Stomach (tissue), 9 donors: Measurements from ENCODE around the gene CGRRF1. TPM values are rescaled to one million over a fixed set of nuclear protein-coding genes. Genes with fewer than 3 reads are reported as not detected.

Experiments
- DNase-seq, 2 donors: peaks; one replicate each; pipeline versions ENCODE4 v3.0.0 to v3.0.0-alpha.2; 2013 to 2019
- H3K27ac ChIP-seq, 5 donors: fragments of 200-600 bp in 4 of 5; sonication (generic) in 4 of 5; one replicate each; pipeline ENCODE4 v1.5.1; 2013 to 2019; ENCODE audit warnings: mild to moderate bottlenecking in 1 of 5, moderate library complexity in 1 of 5
- H3K27me3 ChIP-seq, 3 donors: fragments of 200-600 bp; sonication (generic); one replicate each; pipeline ENCODE4 v1.5.1; 2017 to 2019; ENCODE audit warnings: mixed run types in 1 of 3
- H3K36me3 ChIP-seq, 4 donors: fragments of 200-600 bp; sonication (generic); 1 replicate in 3 of 4; 2 replicates in 1 of 4; pipeline ENCODE4 v1.5.1; 2016 to 2019
- H3K4me1 ChIP-seq, 4 donors: fragments of 200-600 bp; sonication (generic); one replicate each; pipeline ENCODE4 v1.5.1; 2016 to 2019
- H3K4me3 ChIP-seq, 4 donors: fragments of 200-600 bp; sonication (generic) in 3 of 4; one replicate each; pipeline ENCODE4 v1.5.1; 2016 to 2019; ENCODE audit warnings: mild to moderate bottlenecking in 1 of 4
- H3K9me3 ChIP-seq, 4 donors: fragments of 200-600 bp; sonication (generic); one replicate each; pipeline ENCODE4 v1.5.1; 2016 to 2019
- EP300 ChIP-seq: sonication (generic); formaldehyde crosslinking; IDR thresholded peaks from one replicate; pipeline ENCODE4 v1.6.1; 2017; ENCODE audit warnings: antibody characterized with exemption
- POLR2A ChIP-seq, 4 donors: fragments of 450-650 bp; IDR thresholded peaks; one replicate each; pipeline ENCODE4 v1.6.1; 2016; ENCODE audit warnings: antibody characterized with exemption in 4 of 4, control low read depth in 2 of 4, mild to moderate bottlenecking in 1 of 4, moderate library complexity in 1 of 4
- POLR2AphosphoS5 ChIP-seq, 3 donors: sonication (generic); formaldehyde crosslinking; IDR thresholded peaks; one replicate each; pipeline ENCODE4 v1.6.1; 2016; ENCODE audit warnings: antibody characterized with exemption in 3 of 3
- WGBS, 5 donors: extraction: QIAGEN DNeasy Blood & Tissue Kit in 3 of 5; methylation state at CpG; one replicate each; pipeline versions ENCODE4 v1.1.5 to v1.1.7; 2013 to 2018; 5-methylcytosine and 5-hydroxymethylcytosine counted together
- intact Hi-C: fragments of 100-400 bp; cut with DNase I; formaldehyde crosslinking; loops from one replicate; pipeline ENCODE4 v1.15.1; 2023; ENCODE audit warnings: low total_unique reads
- polyA plus RNA-seq, 3 donors: library from polyadenylated mRNA; stranded (reverse); fragments of 200-250 nt; gene quantifications; one replicate each; pipeline ENCODE4 v1.2.3, GENCODE V29; 2013
- total RNA-seq, 5 donors: library from RNA; depleted of rRNA; stranded (reverse); fragments of >200 nt; gene quantifications; one replicate each; pipeline versions ENCODE4 v1.1.0 to v1.2.3, GENCODE V29; 2014 to 2016
- TF ChIP-seq, protein P1 (sequence below), 7 experiments: fragments of 450-650 bp in 4 of 7; fragments of 200-600 bp in 3 of 7; sonication (generic) in 3 of 7; IDR thresholded peaks; one replicate each; pipeline ENCODE4 v1.5.1; 2016 to 2019; ENCODE audit warnings: antibody characterized with exemption in 7 of 7, control low read depth in 2 of 7, mild to moderate bottlenecking in 1 of 7
- donor health status: healthy with polysubstance abuse.
- donor health status: Bipolar disorder and iron deficiency.
- donor health status: healthy.

CGRRF1 gene
- total and polyA plus RNA-seq, 8 donors = 8.0 to 30.9 (median 14.1) TPM

DNA sequence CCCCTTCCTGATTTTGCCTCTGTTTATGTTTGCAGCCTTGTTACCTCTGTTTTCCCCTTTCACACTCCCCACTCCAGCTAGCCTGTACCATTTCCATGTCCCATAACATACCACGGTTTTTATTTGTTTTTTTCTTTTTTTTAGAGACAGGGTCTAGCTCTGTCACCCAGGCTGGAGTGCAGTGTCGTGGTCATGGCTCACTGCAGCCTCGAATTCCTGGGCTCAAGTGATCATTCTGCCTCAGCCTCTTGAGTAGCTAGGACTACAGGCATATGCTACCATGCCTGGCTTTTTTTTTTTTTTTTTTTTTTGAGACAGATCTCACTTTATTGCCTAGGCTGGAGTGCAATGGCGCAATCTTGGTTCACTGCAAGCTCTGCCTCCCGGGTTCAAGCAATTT lies 38.8 kb downstream of the CGRRF1 start:
- no peaks in the 10 kb centered on the region for H3K4me1 ChIP-seq
- no peaks in the 10 kb centered on the region for H3K36me3 ChIP-seq
- H3K27me3 ChIP-seq = no peaks in the 10 kb centered on the region
- WGBS, 5 donors = 83 to 87% (median 86%) methylated on average over 5 of the region's 5 CpGs
- no peak overlapping the region for H3K27ac ChIP-seq
- TF ChIP-seq POLR2AphosphoS5 (IDR thresholded peaks at IDR 0.05) = no peak
- no peak for TF ChIP-seq EP300
- TF ChIP-seq, protein P1, sequence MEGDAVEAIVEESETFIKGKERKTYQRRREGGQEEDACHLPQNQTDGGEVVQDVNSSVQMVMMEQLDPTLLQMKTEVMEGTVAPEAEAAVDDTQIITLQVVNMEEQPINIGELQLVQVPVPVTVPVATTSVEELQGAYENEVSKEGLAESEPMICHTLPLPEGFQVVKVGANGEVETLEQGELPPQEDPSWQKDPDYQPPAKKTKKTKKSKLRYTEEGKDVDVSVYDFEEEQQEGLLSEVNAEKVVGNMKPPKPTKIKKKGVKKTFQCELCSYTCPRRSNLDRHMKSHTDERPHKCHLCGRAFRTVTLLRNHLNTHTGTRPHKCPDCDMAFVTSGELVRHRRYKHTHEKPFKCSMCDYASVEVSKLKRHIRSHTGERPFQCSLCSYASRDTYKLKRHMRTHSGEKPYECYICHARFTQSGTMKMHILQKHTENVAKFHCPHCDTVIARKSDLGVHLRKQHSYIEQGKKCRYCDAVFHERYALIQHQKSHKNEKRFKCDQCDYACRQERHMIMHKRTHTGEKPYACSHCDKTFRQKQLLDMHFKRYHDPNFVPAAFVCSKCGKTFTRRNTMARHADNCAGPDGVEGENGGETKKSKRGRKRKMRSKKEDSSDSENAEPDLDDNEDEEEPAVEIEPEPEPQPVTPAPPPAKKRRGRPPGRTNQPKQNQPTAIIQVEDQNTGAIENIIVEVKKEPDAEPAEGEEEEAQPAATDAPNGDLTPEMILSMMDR (IDR thresholded peaks at IDR 0.05) = no peak
- TF ChIP-seq POLR2A (IDR thresholded peaks at IDR 0.05) = no peak
- intact Hi-C loops = no loop called here
- H3K4me3 ChIP-seq = no peak overlapping the region
- no peaks in the 10 kb centered on the region for H3K9me3 ChIP-seq
- no peak for DNase-seq

DNA sequence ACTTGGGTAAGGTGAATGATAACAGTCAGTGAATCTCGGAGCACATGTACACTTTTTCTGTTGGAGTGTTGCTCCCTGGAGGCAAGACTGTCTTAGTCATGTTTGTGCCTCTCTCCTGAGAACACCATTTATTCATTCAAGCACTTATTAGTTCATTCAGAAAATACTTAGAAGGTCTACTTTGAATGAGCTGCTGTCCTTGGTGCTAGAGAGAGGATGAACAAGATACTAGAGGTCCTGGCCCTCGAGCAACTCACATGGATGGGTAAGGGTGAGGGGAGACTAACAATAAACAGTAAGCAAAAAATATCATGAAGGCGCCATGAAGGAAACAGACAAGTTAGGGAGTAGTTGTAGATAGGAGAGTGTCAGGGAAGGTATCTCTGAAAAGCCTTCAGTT lies 40.2 kb downstream of the CGRRF1 start:
- peak in 1 of 2 donors; percentile 9 for DNase-seq
- Histone ChIP-seq H3K4me3 (no peak overlapping the region), H3K27ac (no peak overlapping the region), H3K36me3 (no peaks in the 10 kb centered on the region), H3K27me3 (no peaks in the 10 kb centered on the region), H3K4me1 (no peaks in the 10 kb centered on the region), H3K9me3 (no peaks in the 10 kb centered on the region)
- intact Hi-C loops = no loop called here
- TF ChIP-seq EP300 (no peak), POLR2A (IDR thresholded peaks at IDR 0.05) (no peak), POLR2AphosphoS5 (IDR thresholded peaks at IDR 0.05) (no peak)
- TF ChIP-seq, protein P1 (IDR thresholded peaks at IDR 0.05) = no peak
- 84 to 92% (median 86%) methylated on average over 3 of the region's 3 CpGs for WGBS, 5 donors

DNA sequence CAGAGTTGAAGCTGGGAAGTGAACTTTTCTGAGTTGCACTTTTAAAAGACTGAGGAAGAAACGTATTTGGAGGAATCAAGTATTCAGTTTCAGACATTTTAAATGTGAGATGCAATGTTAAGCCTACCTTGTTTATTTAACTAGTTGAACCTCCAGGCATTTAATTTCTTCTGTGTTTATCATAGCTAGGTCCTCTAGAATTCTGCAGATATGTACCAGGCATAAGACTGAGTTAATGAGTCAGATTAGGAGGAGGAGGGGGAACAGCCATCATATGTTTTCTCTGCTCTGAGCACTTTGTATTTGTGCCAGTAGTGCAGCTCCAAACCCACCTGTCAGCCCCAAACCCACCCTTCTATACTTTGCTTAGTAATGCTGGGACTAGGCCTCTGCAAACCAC lies 40.8 kb downstream of the CGRRF1 start:
- Histone ChIP-seq H3K27ac (no peak overlapping the region), H3K27me3 (no peaks in the 10 kb centered on the region), H3K4me3 (no peak overlapping the region), H3K9me3 (no peaks in the 10 kb centered on the region), H3K36me3 (no peaks in the 10 kb centered on the region), H3K4me1 (no peaks in the 10 kb centered on the region)
- DNase-seq = no peak
- TF ChIP-seq POLR2AphosphoS5 (IDR thresholded peaks at IDR 0.05) (no peak), EP300 (no peak), POLR2A (IDR thresholded peaks at IDR 0.05) (no peak)
- WGBS, 5 donors = 71 to 86% (median 78%) methylated on average over 1 of the region's 1 CpG
- intact Hi-C loops = no loop called here

DNA sequence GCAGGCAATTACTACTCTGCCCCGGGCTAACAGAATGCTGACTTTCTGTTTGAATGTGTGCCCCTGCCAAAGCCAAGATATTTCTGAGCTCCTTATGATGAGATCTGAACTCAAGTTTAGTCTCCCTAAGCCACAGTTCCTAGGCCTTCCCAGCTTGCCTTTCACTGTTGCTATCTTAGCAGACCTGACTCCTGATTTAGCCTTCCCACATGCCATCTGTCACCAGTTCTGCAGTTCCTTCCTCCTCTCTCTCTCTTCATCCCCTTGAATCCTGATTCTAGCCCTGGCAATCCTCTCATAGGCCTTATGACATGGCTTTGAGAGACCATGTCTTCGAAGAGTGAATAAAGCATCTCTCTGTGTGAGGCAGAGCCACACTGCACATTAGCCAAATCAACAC lies 44.7 kb downstream of the CGRRF1 start:
- no peaks in the 10 kb centered on the region for H3K9me3 ChIP-seq
- WGBS, 5 donors = 88 to 99% (median 95%) methylated on average over 2 of the region's 2 CpGs
- TF ChIP-seq POLR2AphosphoS5 (IDR thresholded peaks at IDR 0.05) (no peak), POLR2A (IDR thresholded peaks at IDR 0.05) (no peak)
- H3K27me3 ChIP-seq = no peaks in the 10 kb centered on the region
- no peak for DNase-seq
- H3K4me1 ChIP-seq = no peaks in the 10 kb centered on the region
- intact Hi-C loops = no loop called here
- no peaks in the 10 kb centered on the region for H3K36me3 ChIP-seq
- no peak overlapping the region for H3K4me3 ChIP-seq
- H3K27ac ChIP-seq = no peak overlapping the region

DNA sequence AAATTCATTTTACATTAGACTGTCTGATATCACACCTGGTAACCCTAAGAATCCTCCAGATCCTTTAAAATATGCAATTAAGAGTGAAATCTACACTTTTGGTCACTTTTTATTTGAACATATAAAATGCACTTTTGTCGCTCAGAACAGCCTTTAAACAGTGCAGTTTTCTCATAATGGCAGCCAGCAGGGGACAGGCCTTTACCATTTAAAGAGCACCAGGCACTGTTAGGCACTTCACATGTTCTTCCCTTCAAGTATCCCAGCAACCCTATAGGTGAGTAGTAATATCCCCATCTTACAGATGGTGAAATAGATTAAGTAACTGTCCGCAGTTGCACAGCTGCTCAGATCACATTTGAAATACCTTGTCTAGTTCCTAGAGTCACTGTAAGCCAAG lies 45.9 kb downstream of the CGRRF1 start:
- Histone ChIP-seq H3K27ac (no peak overlapping the region), H3K9me3 (no peaks in the 10 kb centered on the region), H3K4me3 (no peak overlapping the region), H3K36me3 (no peaks in the 10 kb centered on the region), H3K4me1 (no peaks in the 10 kb centered on the region), H3K27me3 (no peaks in the 10 kb centered on the region)
- TF ChIP-seq EP300 (no peak), POLR2AphosphoS5 (IDR thresholded peaks at IDR 0.05) (no peak), POLR2A (IDR thresholded peaks at IDR 0.05) (no peak)
- TF ChIP-seq, protein P1 (IDR thresholded peaks at IDR 0.05) = no peak
- 93 to 99% (median 94%) methylated on average over 2 of the region's 2 CpGs for WGBS, 5 donors
- intact Hi-C loops = loop anchor here (5.0 kb wide), 1 partner anchor 212 kb away; no protein-coding TSS in a partner anchor
- no peak for DNase-seq
